Measurements from ENCODE around the gene MAST2.
"Not testable (repeated sequence)": the region's sequence is repeated elsewhere in the genome, so short reads cannot be mapped to it uniquely, and the experiment has no call there.

MAST2 gene

DNA sequence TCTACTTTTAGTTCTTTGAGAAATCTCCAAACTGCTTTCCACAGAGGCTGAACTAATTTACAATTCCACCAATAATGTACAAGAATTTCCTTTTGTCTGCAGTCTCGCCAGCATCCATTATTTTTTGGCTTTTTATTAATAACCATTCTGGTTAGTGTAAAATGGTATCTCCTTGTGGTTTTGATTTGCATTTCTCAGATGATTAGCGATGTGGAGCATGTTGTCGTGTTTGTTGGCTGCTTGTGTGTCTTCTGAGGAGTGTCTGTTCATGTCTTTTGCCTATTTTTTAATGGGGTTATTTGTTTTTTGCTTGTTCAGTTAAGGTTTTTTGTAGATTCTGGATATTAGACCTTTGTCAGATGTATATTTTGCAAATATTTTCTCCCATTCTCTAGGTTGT is 131.5 kb downstream of the MAST2 start:
- in situ Hi-C loops (cut with MboI; ENCODE audit: low pct_unique_long_range_greater_than_20kb, low sequenced_read_pairs, unreplicated experiment), result no loop called here
- no peak for DNase-seq (ENCODE audit: low spot score)
- no peak for TF ChIP-seq CTCF (IDR thresholded peaks at IDR 0.05; ENCODE audit: extremely low read depth, insufficient read depth, missing control alignments)

- no peak for TF ChIP-seq CTCF (IDR thresholded peaks at IDR 0.05; ENCODE audit: extremely low read depth, insufficient read depth, missing control alignments)
- no peak for DNase-seq (ENCODE audit: low spot score)
- in situ Hi-C loops (cut with MboI; ENCODE audit: low pct_unique_long_range_greater_than_20kb, low sequenced_read_pairs, unreplicated experiment), result no loop called here
These were observed 134.6 kb downstream of the MAST2 start for GRCh38 chr1:45938029-45938428.

DNA sequence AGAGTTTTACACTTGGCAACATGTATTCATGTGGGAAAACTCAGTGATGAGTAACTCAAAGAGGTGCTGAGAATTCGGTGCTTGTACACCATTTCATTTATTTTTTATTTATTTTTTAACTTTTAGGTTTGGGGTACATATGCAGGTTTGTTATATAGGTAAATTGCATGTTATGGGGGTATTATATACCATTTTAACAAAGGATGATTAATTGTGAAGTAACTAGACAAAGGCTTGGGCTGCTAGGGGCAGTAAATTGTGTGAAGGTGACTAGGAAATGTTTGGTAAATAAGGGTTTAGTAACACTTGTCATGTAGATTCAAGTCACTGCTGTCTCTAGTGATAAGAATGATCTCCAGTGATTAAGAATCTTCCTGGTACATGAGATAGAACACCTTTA is 139.0 kb downstream of the MAST2 start:
- TF ChIP-seq CTCF (IDR thresholded peaks at IDR 0.05; ENCODE audit: extremely low read depth, insufficient read depth, missing control alignments), result no peak
- in situ Hi-C loops (cut with MboI; ENCODE audit: low pct_unique_long_range_greater_than_20kb, low sequenced_read_pairs, unreplicated experiment), result no loop called here
- no peak for DNase-seq (ENCODE audit: low spot score)

DNA sequence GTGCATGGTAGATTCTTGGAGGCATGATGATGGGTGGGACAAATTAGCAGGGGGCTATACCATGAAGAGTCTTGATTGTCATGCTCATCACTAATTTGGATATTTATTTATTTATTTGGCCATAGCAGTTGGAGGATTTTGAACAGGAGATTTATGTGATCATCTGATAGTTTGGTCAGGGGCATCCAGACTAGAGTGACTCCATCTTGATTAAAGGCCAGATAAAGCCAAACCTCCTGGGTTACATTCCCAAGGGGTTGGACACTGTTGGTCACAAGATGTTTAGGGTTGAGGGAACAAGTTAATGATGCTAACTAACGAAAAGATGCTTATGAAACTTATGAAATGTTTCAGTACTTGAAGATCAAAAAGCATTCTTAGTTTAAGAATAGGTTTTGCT is 139.8 kb downstream of the MAST2 start:
- TF ChIP-seq CTCF (IDR thresholded peaks at IDR 0.05; ENCODE audit: extremely low read depth, insufficient read depth, missing control alignments), result no peak
- in situ Hi-C loops (cut with MboI; ENCODE audit: low pct_unique_long_range_greater_than_20kb, low sequenced_read_pairs, unreplicated experiment), result no loop called here
- DNase-seq (ENCODE audit: low spot score), result no peak

DNA sequence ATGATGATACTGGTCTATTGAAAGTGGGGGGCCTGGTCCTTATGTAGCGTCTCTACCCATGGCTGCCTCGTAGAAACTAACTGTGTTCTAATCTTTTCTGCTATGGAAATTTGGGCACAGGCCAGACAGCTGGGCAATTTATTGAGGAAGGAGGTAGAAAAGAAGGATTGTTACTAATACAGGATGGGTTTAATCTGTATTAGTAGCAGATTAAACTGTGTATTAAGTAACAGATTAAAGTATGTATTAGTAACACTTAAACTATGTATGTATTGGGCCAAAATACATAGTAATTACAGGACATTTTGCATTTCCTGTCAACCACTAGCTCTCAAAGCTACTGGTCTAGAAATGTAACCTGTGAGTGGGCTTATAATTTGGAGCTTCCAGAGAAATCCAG is 142.0 kb downstream of the MAST2 start:
- in situ Hi-C loops (cut with MboI; ENCODE audit: low pct_unique_long_range_greater_than_20kb, low sequenced_read_pairs, unreplicated experiment), result no loop called here
- DNase-seq (ENCODE audit: low spot score), result no peak
- no peak for TF ChIP-seq CTCF (IDR thresholded peaks at IDR 0.05; ENCODE audit: extremely low read depth, insufficient read depth, missing control alignments)

DNA sequence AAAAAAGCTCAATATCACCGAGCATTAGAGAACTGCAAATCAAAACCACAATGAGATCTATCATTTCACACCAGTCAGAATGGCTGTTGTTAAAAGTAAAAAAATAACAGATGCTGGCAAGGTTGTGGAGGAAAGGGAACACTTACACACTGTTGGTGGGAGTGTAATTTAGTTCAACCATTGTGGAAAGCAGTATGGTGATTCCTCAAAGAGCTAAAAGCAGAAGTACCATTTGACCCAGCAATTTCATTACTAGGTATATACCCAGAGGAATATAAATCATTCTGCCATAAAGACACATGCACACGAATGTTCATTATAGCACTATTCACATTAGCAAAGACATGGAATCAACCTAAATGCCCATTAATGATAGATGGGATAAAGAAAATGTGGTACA is 146.1 kb downstream of the MAST2 start:
- in situ Hi-C loops (cut with MboI; ENCODE audit: low pct_unique_long_range_greater_than_20kb, low sequenced_read_pairs, unreplicated experiment); DNase-seq (ENCODE audit: low spot score): not testable (repeated sequence)

DNA sequence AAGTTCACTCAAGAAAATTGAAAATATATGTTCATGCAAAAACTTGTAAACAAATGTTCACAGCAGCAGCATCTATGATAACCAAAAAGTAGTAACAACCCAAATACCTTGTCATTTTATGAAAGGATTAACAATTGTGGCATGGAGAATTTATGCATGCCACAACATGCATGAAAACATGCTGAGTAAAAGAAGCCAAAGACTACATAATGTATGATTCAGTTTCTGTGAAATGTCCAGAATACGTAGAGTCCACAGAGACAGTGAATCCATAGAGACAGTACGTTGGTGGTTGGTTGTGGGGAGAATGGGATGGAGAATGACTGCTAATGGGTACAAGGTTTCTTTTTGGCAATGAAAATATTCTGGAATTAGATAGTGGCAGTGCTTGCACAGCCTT is 148.7 kb downstream of the MAST2 start:
- in situ Hi-C loops (cut with MboI; ENCODE audit: low pct_unique_long_range_greater_than_20kb, low sequenced_read_pairs, unreplicated experiment), result no loop called here
- DNase-seq (ENCODE audit: low spot score), result no peak
- no peak for TF ChIP-seq CTCF (IDR thresholded peaks at IDR 0.05; ENCODE audit: extremely low read depth, insufficient read depth, missing control alignments)
